ENCODE results near the gene SCARB2.

DNA sequence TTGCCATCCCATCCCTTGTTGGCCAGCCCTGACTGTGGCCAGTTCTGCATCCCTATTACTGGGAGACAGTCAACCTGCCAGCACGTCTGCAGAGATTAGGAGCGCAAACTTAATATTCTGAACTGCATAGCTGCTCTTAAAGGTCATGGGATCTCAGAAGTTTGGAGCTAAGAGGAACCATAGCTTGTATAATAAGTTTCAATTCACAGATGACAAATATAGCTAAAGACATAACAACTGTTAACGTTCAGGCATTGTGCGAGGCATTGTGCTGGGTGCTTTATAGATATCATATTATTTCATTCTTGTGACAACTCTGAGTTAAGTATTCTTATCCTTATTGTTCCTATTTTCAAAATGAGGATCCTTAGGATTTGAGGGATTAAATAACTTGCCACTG, 3.7 kb downstream of the SCARB2 start:
- TF ChIP-seq, protein P1, sequence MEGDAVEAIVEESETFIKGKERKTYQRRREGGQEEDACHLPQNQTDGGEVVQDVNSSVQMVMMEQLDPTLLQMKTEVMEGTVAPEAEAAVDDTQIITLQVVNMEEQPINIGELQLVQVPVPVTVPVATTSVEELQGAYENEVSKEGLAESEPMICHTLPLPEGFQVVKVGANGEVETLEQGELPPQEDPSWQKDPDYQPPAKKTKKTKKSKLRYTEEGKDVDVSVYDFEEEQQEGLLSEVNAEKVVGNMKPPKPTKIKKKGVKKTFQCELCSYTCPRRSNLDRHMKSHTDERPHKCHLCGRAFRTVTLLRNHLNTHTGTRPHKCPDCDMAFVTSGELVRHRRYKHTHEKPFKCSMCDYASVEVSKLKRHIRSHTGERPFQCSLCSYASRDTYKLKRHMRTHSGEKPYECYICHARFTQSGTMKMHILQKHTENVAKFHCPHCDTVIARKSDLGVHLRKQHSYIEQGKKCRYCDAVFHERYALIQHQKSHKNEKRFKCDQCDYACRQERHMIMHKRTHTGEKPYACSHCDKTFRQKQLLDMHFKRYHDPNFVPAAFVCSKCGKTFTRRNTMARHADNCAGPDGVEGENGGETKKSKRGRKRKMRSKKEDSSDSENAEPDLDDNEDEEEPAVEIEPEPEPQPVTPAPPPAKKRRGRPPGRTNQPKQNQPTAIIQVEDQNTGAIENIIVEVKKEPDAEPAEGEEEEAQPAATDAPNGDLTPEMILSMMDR (optimal IDR thresholded peaks at IDR 0.05 in 1 of 3, IDR thresholded peaks at IDR 0.05 in 1 of 3, conservative IDR thresholded peaks at IDR 0.05 in 1 of 3; ENCODE audit: extremely low read depth in 1 of 3, insufficient read depth in 2 of 3, low read length in 3 of 3), result no peak
- no peak for TF ChIP-seq EZH2 (IDR thresholded peaks at IDR 0.05; ENCODE audit: low read length)

Data from keratinocyte (primary cell).